Activated CD4-positive, alpha-beta T cell treated with anti-CD3 and anti-CD28 coated beads for 48 hours (primary cell): Measurements from ENCODE around the gene PABPC1L.
A peak's percentile ranks its signal among the peaks of the same experiment; 100 is the strongest.

Source experiments
- DNase-seq: peaks from one replicate; pipeline ENCODE4 v3.0.0-alpha.2; 2020

PABPC1L gene

DNA sequence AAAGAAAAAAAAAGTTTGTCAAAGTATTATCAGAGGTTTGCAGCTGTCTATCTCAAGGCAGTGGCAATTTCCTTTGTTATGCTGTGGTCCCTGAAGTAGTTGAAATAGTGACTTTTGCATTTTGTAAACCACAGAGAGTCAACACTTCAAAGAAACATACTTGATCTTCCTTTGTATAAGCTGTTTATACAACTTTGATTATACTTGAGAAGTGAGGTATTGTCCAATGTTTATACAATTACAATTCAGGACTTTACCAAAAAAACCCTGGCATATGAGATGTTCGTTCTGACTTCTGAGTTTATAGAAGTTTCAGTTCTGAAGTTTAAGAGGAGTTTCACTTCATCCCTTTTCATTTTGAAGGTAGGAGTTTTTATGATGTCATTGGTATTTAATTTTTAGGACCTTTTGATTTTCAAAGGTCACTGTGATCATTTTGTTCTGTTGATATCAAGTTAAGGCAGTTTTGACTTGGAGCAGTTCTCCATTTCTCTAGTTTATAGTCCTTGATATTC, 60.4 kb downstream of the PABPC1L start:
- DNase-seq = no peak

DNA sequence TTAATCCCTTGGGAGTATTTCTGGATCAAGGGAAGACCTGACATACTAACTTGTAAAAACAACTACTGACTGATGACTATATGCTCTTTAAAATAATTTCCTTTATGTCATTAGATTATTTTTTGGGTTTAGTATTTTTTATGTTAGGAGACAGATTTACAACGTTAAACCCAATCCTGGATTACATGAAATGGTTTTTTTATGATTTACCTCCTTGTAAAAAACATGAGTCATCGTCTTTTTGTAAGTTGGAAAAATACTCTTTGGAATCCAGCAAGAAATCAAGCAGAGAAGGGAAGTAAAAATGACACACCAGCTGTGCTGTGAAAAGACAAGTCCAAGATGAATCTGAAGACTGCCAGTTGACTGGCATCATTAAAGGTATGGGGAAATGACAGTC, 63.2 kb downstream of the PABPC1L start:
- DNase-seq = no peak

DNA sequence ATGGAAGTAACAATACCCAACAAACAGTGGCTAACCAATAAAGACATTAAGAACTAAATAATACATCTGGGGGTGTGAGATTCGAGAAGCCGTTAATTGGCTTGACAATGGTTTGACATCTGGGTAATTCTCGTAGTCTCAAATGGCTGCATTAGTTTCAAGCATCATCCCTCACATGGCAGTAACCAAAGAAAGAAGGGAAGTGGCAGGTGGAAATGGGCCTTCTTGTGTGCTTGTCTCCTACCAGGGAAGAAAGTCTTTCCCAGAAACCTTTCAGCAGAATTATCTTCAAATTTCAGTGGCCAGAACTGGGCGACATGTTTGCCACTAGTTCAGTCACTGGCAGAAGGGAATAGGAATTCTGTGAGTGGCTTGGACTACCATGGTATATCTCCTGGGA, 66.8 kb downstream of the PABPC1L start:
- no peak for DNase-seq

DNA sequence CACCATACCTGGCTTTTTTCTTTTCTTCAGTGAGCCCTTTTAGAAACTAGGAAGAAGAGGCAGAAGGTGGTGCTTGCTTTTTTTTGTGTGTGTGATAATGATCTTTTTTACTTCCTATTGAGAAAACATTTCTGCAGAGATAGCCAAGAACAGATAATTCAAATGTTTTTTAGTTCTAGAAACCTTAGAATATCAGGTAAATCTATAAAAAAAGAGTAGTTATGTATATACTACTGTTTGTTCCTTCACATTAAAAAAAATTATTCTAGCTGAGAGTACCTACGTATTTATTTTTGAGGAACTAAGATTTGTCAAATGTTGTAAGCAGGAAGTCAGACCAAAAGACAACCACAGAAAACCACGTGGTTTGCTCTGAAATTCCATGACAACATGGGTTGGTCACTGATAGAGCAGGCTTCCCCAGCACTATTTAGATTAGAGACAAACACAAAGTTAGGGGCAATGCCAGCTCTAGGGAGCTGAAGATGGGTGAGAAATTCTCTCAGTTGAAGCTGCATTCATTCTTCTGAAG, 69.3 kb downstream of the PABPC1L start:
- DNase-seq = peak; percentile 53

DNA sequence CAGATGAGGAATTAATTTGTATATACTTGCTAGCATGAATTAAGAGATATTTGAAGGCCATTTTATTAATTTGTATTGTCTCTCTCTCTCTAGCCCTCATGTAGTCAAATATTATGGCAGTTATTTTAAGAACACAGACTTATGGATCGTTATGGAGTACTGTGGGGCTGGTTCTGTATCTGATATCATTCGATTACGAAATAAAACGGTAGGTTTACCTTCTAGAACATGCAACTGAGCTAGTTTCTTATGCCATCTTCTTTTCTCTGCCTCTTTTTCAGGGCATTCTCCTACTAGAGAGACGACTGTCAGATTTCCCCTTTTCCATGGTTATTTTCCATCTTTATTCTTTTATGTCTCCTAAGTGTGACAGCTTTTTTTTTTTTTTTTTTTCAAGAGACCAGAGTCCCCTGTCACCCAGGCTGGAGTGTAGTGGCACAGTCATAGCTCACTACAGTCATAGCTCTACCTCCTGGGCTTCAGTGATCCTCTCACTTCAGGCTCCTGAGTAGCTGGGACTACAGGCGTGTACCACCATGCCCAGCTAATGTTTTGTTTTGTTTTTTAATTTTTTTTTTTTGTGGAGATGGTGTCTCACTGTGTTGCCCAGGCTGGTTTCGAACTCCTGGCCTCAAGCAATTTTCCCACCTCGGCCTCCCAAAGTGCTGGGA, 72.0 kb downstream of the PABPC1L start:
- peak; percentile 21 for DNase-seq

DNA sequence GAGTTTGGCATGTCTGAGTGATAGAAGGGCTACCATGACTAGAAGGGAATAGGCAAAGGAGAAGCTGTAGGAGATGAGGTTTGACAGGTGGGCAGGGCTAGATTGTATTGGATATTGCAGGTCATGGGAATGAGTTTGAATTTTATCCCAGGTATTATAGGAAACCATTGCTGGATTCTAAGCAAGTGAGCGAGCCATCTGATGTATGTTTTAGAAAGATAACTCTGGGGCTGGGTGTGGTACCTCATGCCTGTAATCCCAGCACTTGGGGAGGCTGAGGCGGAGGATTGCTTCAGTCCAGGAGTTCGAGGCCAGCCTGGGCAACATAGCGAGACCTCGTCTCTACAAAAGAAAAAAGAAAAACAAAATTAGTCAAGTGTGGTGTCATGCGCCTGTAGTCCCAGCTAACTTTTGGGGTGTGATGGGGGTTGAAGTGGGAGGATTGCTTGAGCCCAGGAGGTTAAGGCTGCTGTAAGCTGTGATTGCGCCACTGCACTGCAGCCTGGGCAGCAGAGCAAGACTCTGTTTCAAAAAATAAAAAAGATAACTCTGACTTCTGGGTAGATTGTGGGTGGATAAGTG, 73.3 kb downstream of the PABPC1L start:
- DNase-seq = no peak

DNA sequence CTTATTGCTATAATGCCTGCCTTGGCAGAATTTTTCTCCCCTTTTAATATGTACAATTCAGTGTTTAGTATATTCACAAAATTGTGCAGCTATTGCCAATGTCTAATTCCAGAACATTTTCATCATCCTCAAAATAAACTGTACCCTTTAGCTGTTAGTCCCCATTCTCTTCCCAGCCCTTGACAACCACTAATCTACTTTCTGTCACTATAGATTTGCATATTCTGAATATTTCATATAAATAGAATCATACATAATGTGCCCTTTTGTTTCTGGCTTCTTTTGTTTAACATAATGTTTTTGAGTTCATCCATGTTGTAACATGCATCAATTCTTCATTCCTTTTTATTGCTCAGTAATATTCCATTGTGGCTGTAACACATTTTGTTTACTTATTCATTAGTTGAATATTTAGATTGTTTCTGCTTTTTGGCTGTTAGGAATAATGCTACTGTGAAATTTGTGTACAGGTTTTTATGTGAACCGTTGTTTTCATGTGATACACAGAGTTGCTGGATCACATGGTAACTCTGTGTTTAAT, 78.8 kb downstream of the PABPC1L start:
- no peak for DNase-seq
